PC-9 (cell line): ENCODE measurements around the gene PSMD3.

ENCODE experiments used
- EZH2 ChIP-seq: fragments of 200-600 bp; sonication (generic); IDR thresholded peaks from 2 replicates; pipeline ENCODE4 v1.8.0; 2017; ENCODE audit warnings: antibody characterized with exemption, low read depth
- TF ChIP-seq, protein P1 (sequence below): fragments of 200-600 bp; sonication (generic); conservative IDR thresholded peaks from 2 replicates; pipeline ENCODE4 v1.6.1; 2017; ENCODE audit warnings: mixed run types, antibody characterized with exemption, mild to moderate bottlenecking, moderate library complexity

DNA sequence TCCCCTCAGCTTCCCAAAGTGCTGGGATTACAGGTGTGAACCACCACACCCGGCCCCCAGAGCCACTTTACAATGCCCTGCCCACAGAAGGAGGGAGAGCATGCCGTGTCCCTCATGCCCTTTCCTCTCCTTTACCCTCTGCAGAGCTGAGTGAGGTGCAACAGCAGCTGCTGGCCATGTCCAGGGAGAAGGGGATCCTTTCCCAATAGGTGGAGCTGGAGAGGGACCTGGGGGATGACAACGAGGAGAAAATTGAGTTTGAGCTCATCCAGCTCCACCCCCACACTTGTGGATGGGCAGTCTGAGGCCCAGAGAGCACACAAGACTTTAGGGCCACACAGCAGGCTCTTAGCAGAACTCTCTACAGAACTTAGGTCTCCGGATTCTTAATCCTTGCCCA is 25.7 kb upstream of the PSMD3 start:
- TF ChIP-seq, protein P1, sequence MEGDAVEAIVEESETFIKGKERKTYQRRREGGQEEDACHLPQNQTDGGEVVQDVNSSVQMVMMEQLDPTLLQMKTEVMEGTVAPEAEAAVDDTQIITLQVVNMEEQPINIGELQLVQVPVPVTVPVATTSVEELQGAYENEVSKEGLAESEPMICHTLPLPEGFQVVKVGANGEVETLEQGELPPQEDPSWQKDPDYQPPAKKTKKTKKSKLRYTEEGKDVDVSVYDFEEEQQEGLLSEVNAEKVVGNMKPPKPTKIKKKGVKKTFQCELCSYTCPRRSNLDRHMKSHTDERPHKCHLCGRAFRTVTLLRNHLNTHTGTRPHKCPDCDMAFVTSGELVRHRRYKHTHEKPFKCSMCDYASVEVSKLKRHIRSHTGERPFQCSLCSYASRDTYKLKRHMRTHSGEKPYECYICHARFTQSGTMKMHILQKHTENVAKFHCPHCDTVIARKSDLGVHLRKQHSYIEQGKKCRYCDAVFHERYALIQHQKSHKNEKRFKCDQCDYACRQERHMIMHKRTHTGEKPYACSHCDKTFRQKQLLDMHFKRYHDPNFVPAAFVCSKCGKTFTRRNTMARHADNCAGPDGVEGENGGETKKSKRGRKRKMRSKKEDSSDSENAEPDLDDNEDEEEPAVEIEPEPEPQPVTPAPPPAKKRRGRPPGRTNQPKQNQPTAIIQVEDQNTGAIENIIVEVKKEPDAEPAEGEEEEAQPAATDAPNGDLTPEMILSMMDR, result no peak
- TF ChIP-seq EZH2, result no peak
